ENCODE data around the gene ADIRF. TPM values are rescaled to one million over a fixed set of nuclear protein-coding genes. Genes with fewer than 3 reads are reported as not detected.

ADIRF gene
- total RNA-seq, 1 experiment from 2014 or later, result not detected

DNA sequence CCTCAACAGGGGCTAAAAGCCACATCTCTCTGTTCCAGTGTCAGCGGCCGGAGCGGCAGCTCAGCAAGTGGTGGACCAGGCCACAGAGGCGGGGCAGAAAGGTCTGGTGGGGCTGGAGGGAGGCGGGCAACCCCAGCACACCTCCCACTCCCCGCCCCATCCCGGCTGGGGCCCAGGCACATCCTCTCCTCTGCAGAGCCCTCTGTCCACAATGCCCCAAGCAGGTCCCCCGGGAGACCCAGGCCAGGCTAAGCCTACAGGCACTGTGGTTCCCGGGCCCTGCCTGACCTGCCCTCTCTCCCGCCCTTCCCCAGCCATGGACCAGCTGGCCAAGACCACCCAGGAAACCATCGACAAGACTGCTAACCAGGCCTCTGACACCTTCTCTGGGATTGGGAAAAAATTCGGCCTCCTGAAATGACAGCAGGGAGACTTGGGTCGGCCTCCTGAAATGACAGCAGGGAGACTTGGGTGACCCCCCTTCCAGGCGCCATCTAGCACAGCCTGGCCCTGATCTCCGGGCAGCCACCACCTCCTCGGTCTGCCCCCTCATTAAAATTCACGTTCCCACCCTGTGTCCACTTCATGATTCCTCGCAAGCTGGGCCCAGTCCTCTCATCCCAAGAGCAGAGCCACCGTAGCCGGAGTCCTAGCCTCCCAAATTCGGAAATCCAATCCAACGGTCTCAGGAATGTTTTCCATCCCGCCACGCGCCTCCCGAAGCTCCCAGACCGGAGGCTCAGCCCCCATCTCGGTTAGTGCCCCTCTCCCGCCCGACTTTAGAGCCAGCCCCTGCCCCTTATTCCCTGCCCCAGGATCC is 2.1 kb downstream of the ADIRF start:
- Mint-ChIP-seq H3K27me3 (ENCODE audit: insufficient read depth, unreplicated experiment) (no peaks in the 10 kb centered on the region), H3K4me1 (ENCODE audit: low read depth, unreplicated experiment) (peaks cover 44% of the 10 kb centered on the region), H3K27ac (ENCODE audit: unreplicated experiment) (peak overlapping the region; percentile 83), H3K36me3 (ENCODE audit: insufficient read depth, unreplicated experiment) (peaks cover 42% of the 10 kb centered on the region), H3K4me3 (ENCODE audit: unreplicated experiment) (peak overlapping the region; percentile 96), H3K9me3 (ENCODE audit: unreplicated experiment) (no peaks in the 10 kb centered on the region)
- no peaks in the 10 kb centered on the region for H3K27me3 ChIP-seq (replicated peaks; ENCODE audit: control insufficient read depth, insufficient read depth, low read length)
- TF ChIP-seq, protein P1, sequence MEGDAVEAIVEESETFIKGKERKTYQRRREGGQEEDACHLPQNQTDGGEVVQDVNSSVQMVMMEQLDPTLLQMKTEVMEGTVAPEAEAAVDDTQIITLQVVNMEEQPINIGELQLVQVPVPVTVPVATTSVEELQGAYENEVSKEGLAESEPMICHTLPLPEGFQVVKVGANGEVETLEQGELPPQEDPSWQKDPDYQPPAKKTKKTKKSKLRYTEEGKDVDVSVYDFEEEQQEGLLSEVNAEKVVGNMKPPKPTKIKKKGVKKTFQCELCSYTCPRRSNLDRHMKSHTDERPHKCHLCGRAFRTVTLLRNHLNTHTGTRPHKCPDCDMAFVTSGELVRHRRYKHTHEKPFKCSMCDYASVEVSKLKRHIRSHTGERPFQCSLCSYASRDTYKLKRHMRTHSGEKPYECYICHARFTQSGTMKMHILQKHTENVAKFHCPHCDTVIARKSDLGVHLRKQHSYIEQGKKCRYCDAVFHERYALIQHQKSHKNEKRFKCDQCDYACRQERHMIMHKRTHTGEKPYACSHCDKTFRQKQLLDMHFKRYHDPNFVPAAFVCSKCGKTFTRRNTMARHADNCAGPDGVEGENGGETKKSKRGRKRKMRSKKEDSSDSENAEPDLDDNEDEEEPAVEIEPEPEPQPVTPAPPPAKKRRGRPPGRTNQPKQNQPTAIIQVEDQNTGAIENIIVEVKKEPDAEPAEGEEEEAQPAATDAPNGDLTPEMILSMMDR (IDR thresholded peaks at IDR 0.05; ENCODE audit: insufficient read depth in 1 of 2, low read depth in 1 of 2, low read length in 1 of 2, severe bottlenecking in 1 of 2, unreplicated experiment in 1 of 2), result no peak
- POLR2A ChIA-PET, result interaction anchor here (0.8 to 1.0 kb wide), 2 partner anchors 123 to 214 kb away, joined by 3 to 5 read pairs; partner anchors contain the start of gene BMPR1A
- H3K4me1 ChIP-seq, result peaks cover 54% of the 10 kb centered on the region
- CTCF ChIA-PET, result interaction anchor here (0.7 to 1.4 kb wide), 4 partner anchors 8 to 24 kb away, joined by 3 to 5 read pairs (median 3); no protein-coding TSS in a partner anchor
- H3K9me3 ChIP-seq, result no peaks in the 10 kb centered on the region
- peak; percentile 66 to 70 for DNase-seq
- TSS peak; percentile 63 for BruUV-seq (replicated peaks)
- peak overlapping the region; percentile 44 for H3K4me3 ChIP-seq (ENCODE audit: low read depth, low read length)
- intact Hi-C loops (cut with micrococcal nuclease; ENCODE audit: unreplicated experiment), result loop anchor here (2.0 to 5.0 kb wide), 4 partner anchors 32 to 232 kb away; no protein-coding TSS in a partner anchor
- H3K36me3 ChIP-seq (ENCODE audit: control insufficient read depth, insufficient read depth, low read length), result no peaks in the 10 kb centered on the region

DNA sequence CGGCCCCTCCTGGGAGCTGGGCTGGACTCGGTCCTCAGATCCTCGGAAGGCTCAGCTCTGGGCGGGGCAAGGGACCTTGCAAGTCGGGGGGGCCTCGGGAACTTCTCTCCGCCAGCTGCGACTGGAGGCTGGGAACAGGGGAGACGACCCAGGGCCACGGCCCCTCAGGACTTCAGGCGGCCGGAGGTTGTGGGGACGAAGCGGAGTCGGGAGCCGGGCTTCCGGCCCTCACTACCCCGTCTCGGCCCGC is 2.6 kb downstream of the ADIRF start:
- Mint-ChIP-seq H3K36me3 (ENCODE audit: insufficient read depth, unreplicated experiment) (peaks cover 40% of the 10 kb centered on the region), H3K27me3 (ENCODE audit: insufficient read depth, unreplicated experiment) (no peaks in the 10 kb centered on the region), H3K27ac (ENCODE audit: unreplicated experiment) (peak overlapping the region; percentile 83), H3K4me3 (ENCODE audit: unreplicated experiment) (peak overlapping the region; percentile 96), H3K4me1 (ENCODE audit: low read depth, unreplicated experiment) (peaks cover 44% of the 10 kb centered on the region), H3K9me3 (ENCODE audit: unreplicated experiment) (no peaks in the 10 kb centered on the region)
- TF ChIP-seq, protein P1 (IDR thresholded peaks at IDR 0.05; ENCODE audit: insufficient read depth in 1 of 2, low read depth in 1 of 2, low read length in 1 of 2, severe bottlenecking in 1 of 2, unreplicated experiment in 1 of 2), result no peak
- intact Hi-C loops (cut with micrococcal nuclease; ENCODE audit: unreplicated experiment), result loop anchor here (2.0 to 5.0 kb wide), 4 partner anchors 32 to 231 kb away; no protein-coding TSS in a partner anchor
- Histone ChIP-seq H3K4me1 (peaks cover 54% of the 10 kb centered on the region), H3K4me3 (ENCODE audit: low read depth, low read length) (peak overlapping the region; percentile 44), H3K27me3 (replicated peaks; ENCODE audit: control insufficient read depth, insufficient read depth, low read length) (no peaks in the 10 kb centered on the region), H3K36me3 (ENCODE audit: control insufficient read depth, insufficient read depth, low read length) (no peaks in the 10 kb centered on the region), H3K9me3 (no peaks in the 10 kb centered on the region)
- POLR2A ChIA-PET, result interaction anchor here (0.8 to 1.0 kb wide), 2 partner anchors 122 to 215 kb away, joined by 3 to 5 read pairs; partner anchors contain the start of gene BMPR1A
- CTCF ChIA-PET, result interaction anchor here (0.7 to 1.0 kb wide), 2 partner anchors 8 to 25 kb away, joined by 3 to 5 read pairs; no protein-coding TSS in a partner anchor
- no TSS peak for BruUV-seq (replicated peaks)
- no peak for DNase-seq

DNA sequence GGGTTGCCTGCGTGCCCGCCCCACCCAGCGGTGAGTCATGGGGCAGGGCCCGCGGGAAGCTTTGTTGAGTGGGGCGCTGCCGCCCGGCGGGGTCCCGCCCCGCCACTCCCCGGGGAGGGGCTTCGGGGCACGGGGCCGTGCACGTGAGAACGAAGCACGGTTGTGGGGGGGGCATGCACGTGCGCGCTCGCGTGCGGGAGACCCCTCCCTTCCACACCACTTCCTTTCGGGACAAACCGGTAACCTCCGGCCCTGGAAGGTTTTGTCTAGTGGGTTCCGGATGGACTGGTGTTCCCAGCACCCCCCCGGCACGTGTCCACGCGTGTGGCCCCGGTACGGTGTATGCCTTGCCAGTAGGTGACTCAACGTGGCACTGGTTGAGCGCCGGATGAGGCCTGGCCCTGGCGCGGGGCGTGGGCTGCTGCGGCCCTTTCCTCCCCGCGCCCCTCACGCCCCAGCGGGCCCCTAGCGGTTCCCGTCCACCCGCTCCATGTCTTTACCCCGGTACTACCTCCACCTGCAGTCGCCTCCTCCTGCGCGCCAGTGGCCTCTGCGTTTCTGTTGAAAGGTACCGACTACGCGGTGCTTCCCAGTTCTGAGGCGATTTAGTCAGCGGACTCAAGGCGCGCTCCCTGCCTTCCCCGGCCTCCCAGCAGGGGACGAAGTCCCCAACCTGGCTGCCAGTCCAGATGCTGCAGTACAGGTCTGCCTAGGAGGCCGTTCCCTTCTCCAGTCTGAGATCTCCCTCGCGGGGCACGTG is 3.1 kb downstream of the ADIRF start:
- no peaks in the 10 kb centered on the region for H3K27me3 Mint-ChIP-seq (ENCODE audit: insufficient read depth, unreplicated experiment)
- intact Hi-C loops (cut with micrococcal nuclease; ENCODE audit: unreplicated experiment), result loop anchor here (2.0 to 5.0 kb wide), 4 partner anchors 33 to 231 kb away; no protein-coding TSS in a partner anchor
- H3K36me3 ChIP-seq (ENCODE audit: control insufficient read depth, insufficient read depth, low read length), result no peaks in the 10 kb centered on the region
- ChIA-PET CTCF (interaction anchor here (0.7 to 1.0 kb wide), 2 partner anchors 9 to 25 kb away, joined by 3 to 5 read pairs; no protein-coding TSS in a partner anchor), POLR2A (interaction anchor here (0.8 to 1.0 kb wide), 2 partner anchors 121 to 215 kb away, joined by 3 to 5 read pairs; partner anchors contain the start of gene BMPR1A)
- peaks cover 43% of the 10 kb centered on the region for H3K4me1 Mint-ChIP-seq (ENCODE audit: low read depth, unreplicated experiment)
- H3K4me3 Mint-ChIP-seq (ENCODE audit: unreplicated experiment), result peak overlapping the region; percentile 96
- H3K4me1 ChIP-seq, result peaks cover 54% of the 10 kb centered on the region
- H3K4me3 ChIP-seq (ENCODE audit: low read depth, low read length), result peak overlapping the region; percentile 44
- no peaks in the 10 kb centered on the region for H3K9me3 Mint-ChIP-seq (ENCODE audit: unreplicated experiment)
- BruUV-seq (replicated peaks), result TSS peak; percentile 40
- H3K36me3 Mint-ChIP-seq (ENCODE audit: insufficient read depth, unreplicated experiment), result peaks cover 35% of the 10 kb centered on the region
- TF ChIP-seq, protein P1 (IDR thresholded peaks at IDR 0.05; ENCODE audit: insufficient read depth in 1 of 2, low read depth in 1 of 2, low read length in 1 of 2, severe bottlenecking in 1 of 2, unreplicated experiment in 1 of 2), result peak; percentile 19 to 45
- DNase-seq, result peak; percentile 95 to 98
- peak overlapping the region; percentile 83 for H3K27ac Mint-ChIP-seq (ENCODE audit: unreplicated experiment)
- H3K9me3 ChIP-seq, result no peaks in the 10 kb centered on the region
- no peaks in the 10 kb centered on the region for H3K27me3 ChIP-seq (replicated peaks; ENCODE audit: control insufficient read depth, insufficient read depth, low read length)
